ENCODE results near the gene LMBRD1.
"Not testable (repeated sequence)": the region's sequence is repeated elsewhere in the genome, so short reads cannot be mapped to it uniquely, and the experiment has no call there.

Gene LMBRD1

DNA sequence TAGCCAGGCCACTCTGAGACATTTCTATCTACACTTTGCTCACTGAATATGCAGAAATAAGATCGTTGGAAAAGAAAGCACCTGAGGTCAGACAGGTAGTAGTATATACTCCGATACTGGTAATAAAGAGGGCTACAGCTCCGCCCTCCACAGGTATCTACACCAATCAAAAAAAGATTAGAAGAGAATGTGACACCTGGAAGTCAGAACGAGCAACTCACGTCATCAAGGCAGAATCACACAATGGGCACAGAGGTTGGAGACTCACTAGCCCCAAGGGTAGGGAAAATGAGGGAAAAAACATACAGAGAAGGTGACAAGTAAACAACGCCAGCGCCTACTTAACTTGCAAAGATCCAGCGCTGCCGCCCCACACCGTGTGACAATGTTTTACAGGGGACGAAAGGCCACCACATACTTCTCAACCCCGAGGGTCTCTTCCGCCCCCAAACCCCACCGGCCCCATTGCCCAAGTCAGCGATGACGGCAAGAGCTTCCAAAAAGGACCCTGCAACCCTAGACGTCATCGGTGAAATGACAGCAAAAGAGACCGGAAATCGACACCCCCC lies 653 bp downstream of the LMBRD1 start:
- DNase-seq, result peak; percentile 80

DNA sequence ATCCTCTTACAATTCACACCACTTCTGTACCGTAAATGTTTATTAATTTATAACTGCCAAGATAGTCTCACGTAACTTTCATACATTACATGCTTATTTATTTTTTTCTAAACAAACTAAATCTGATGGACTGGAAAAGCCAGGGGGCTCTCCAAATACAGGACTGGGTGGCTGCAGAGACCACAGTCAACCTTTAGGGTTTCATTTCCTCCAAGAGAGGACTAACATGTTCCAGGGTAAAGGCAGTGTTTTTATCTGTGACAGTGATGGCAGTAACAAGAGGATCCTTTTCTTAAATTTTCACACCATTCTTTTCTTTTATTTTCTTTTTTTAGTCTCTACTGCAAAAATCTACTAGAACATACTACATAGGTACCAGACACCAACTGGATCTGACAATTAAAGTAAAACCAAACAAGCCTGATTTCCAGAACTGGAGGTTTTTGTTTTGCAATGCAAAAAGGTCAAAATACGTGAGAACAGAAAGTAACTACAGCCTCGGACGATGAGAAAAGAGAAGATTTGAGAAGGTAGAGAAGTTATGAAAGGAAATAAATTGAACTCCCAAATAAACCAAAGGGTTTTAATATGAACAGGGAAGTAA lies 1.2 kb downstream of the LMBRD1 start:
- no peak for DNase-seq

DNA sequence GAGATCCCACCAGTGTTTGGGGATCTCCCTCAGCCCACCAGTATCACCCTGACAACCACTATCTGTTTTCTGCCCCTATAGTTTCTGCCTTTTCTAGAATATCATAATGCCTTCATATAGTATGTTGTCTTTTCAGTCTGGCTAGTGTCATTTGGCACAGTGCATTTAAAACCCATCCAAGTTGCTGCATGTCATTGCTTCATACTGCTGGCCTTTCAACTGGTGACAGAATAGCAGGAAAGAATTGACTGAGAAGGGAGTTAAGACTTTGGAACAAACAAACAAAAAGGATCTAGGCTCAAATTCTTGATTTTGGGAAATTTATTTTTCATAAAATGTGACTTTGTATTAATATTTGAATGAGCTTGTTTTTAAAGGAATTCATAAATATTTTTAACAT lies 4.5 kb downstream of the LMBRD1 start:
- DNase-seq, result no peak

- no peak for DNase-seq
Measured at GRCh38 chr6:69791065-69791471, 5.7 kb downstream of the LMBRD1 start.

- DNase-seq, result no peak
Measured at GRCh38 chr6:69790629-69791028, 6.2 kb downstream of the LMBRD1 start.

DNA sequence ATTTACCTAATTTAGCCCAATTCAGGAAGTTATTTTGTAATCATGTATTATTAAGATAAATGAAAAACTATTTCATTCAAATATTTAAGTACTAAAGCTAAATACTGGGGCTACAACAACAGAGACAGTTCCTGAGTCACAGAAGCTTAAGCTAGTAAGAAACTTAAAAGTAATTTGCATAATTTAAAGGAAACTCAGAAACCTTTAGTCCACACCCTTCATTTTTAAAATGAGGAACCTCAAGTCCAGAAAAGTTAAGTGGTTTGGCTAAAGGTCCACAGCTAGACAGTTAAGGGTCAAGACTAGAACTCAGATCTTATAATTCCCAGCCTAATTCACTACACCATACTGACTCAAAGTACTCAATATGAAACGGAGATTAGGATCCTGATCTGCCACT lies 7.2 kb downstream of the LMBRD1 start:
- no peak for DNase-seq

DNA sequence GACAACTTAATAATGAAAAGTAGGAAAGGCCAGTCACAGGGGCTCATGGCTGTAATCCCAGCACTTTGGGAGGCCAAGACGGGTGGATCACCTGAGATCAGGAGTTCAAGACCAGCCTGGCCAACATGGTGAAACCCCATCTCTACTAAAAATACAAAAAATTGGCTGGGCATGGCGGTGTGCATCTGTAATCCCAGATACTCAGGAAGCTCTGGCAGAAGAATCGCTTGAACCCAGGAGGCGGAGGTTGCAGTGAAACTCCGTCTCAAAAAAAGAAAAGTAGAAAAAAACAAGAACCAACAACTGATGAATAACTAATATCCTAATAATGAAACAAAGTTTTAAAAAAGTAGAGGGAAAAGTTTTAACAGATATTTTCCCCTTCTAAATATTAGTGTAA lies 9.4 kb downstream of the LMBRD1 start:
- DNase-seq, result not testable (repeated sequence)

DNA sequence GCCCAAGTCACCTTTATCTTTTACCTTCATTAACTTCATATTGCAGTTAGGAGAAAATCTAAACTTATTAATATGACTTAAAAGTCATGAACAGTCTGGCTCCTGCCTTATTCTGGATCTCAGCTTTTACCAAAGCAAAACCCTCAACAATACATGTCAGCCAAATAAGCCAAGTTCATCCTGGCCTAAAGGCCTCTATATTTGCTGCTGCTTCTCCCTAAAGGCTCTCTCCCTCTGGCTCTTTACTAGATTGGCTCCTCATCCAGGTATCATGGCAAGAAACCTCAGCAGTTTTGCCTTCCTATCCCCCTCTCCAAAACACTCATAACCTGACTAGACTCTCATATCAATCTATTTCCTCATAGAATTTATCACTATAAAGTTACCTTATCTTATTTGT lies 11.1 kb downstream of the LMBRD1 start:
- no peak for DNase-seq

DNA sequence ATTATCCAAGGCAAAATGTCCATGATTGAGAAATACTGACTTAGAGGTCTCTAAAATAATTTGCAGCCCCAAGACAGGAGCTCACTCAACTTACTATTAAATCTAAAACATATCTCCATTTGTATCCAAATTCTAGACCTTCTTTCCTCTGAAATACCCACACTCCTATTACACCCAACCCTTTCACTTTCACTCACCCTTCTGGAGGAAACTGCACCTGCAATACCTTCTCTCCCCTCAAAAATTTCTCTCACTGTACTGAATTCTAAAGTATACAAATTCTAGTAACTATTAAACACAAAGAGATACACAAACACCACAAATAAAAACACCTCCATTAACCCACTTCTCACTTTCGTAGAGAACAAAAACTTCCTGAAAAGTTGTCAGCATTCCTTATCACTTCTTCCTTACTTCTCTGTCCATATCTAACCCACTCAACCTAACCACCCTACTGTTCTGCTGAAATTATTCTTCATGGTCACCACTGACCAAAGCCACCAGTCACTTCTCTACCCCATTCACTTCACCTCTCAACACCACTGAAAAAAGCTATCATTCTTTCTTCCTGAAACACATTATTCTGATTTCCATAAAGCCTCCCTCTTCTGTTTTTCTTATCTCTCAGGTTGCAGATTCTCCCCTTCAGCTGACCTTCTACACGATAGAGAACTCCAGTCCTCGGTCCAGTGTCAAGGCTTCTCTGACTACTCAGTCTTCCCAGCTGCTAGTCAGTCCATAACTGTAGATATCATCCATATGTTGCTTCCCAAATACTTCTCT lies 12.0 kb downstream of the LMBRD1 start:
- peak; percentile 7 for DNase-seq

DNA sequence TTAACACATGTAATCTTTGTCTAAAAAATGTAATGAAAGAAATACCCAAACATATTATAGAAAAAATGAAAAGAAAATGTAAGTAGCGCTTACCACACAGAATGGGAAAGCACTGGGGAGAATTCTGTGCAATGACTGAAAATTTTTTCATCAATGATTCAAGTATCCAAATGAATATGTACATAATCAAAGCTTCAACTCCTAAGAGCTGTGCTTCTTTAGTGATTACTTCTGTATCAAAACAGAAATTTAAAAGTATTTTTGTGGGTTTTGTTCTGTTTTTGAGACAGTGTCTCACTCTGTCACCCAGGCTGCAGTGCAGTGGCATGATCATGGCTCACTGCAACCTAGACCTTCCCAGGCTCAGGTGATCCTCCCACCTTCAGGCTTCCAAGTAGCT lies 13.7 kb downstream of the LMBRD1 start:
- DNase-seq, result no peak

- DNase-seq, result no peak
Measured at GRCh38 chr6:69780585-69781178, 16.1 kb downstream of the LMBRD1 start.

DNA sequence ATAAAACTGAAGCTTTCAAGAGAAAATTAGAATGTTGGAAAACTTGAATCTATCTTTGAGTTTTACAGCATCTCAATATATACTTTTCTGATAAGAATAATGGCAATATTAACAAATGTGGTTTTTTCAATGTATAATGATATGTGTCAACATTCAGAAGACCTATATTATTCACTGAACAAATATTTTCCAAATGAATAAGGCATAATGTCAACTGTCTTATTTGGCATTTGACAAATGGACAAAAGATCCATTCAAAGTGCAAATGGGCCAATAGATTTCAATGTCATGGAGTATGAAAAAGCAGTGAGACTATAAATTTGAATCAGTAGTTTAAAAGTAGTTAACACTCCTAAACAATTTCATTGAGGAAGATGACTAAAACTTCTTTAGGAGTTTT lies 20.9 kb downstream of the LMBRD1 start:
- DNase-seq, result no peak

- no peak for DNase-seq
Measured at GRCh38 chr6:69775585-69775849, 21.3 kb downstream of the LMBRD1 start.

GRCh38 chr6:69774740-69775584 lies 21.8 kb downstream of the LMBRD1 start:
- no peak for DNase-seq

GRCh38 chr6:69771158-69771906 lies 25.5 kb downstream of the LMBRD1 start:
- no peak for DNase-seq

DNA sequence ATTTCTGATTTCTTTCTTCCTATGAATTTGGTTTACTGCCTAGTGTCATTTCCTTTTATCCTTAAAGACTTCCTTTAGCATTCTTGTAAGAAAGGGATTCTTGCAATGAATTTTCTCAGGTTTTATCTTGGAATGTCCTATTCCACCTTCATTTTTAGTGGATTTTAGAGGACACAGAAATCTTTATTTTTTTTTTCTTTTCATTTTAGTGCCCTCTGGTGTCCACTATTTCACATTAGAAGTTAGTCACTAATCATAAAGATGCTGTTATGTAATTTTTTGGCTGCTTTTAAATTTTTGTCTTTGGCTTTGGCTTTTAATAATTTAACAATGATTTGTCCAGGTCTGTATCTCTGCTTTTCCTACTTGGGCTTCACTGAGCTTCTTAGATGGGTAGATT lies 28.1 kb downstream of the LMBRD1 start:
- no peak for DNase-seq

DNA sequence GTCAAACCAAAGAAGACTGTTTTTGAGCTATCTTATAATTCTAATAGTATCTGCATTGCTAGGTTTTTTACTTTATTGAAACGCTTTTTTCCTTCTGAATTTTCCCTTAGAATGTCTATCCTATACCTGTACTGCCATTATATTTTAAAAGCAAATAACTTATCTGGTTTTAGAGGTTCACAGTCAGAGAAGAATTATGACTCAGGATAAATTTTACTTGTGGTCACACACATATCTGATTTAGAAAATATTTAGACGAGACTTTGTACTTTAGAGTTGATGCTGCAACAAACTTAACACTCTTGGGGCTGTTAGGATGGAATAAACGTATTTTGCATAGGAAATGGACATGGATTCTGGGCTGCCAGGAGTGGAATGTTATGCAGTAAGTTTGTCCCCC lies 33.0 kb downstream of the LMBRD1 start:
- DNase-seq, result no peak

DNA sequence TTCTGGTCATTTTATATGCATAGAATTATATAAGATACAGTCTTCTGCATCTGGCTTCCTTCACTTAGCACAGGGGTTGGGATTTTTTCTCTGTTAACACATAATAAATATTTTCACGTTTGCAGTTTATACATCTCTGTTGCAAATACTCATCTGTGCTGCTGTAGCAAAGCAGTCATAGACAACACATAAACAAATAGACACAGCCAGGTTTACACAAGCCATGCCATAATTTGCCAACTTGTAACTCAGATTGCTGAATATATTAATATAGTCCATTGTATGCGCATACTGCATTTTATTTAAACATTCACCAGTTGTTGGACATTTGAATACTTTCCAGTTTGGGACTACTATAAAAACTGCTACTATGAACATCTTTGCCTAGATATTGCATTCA lies 35.0 kb downstream of the LMBRD1 start:
- no peak for DNase-seq

DNA sequence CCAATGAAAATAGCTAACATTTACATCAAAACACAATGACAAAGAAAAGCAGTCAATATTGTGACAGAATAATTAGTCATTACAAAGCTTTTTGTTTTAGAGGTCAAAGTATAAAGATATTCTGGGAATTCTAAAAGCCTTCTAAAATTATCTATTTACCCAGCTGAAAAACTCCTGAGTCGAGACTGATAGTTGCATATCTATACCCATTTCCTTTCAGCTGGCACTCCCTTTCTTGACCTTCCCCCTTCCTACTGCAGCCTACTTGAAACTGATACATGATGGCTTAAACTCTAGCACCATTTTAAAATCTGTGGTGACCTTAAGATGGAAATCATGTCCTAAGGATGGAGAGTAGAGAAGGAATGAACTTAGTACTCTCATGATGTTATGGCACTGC lies 38.6 kb downstream of the LMBRD1 start:
- DNase-seq, result no peak

DNA sequence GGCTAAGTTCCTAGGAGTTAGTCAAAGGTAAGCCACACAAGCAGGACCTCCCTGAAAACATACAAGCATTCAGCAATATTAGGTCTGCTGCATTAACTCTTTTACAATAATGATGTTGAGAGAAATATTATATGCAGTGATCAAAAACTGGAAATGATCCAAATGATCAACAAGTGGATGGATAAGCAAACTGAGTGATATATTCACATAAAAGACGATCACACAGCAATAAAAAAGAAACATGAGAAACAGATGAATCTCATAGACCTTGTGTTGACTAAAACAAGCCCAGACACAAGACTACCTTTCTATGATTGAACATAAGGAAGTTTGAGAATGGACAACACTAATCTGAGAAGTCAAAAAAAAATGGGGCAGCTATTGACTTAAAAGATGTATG lies 39.9 kb downstream of the LMBRD1 start:
- DNase-seq, result no peak

GRCh38 chr6:69756366-69756765 lies 40.4 kb downstream of the LMBRD1 start:
- DNase-seq, result no peak

DNA sequence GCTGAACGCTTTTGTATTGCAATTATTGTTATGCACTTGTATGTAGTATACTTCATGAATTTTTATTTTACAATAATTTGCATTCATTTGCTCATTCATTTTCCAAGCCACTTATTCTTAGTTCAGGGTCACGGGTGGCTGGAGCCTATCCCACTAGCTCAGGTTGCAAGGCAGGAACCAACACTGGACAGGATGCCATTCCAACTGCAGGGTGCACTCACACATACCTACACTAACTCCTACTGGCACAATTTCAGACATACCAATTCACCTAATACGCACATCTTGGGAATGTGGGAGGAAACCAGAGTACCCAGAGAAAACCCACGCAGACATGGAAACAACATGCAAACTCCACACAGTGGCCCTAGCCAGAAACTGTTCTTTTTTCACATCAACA lies 61.8 kb downstream of the LMBRD1 start:
- DNase-seq, result no peak

GRCh38 chr6:69732640-69733039 lies 64.2 kb downstream of the LMBRD1 start:
- peak; percentile 27 for DNase-seq

Measured in CD4-positive, alpha-beta T cell treated with Interleukin-4 for 4 hours (primary cell).